Ovary (tissue), 3 donors: ENCODE results near the gene PLPP2.

ENCODE experiments used
- CTCF ChIP-seq, 3 donors: fragments of 450-650 bp in 2 of 3; fragments of 200-600 bp in 1 of 3; IDR thresholded peaks; one replicate each; pipeline versions ENCODE4 v1.5.1 to v1.8.0; 2016 to 2022; ENCODE audit warnings: antibody characterized with exemption in 3 of 3, mild to moderate bottlenecking in 1 of 3
- EP300 ChIP-seq: sonication (generic); formaldehyde crosslinking; IDR thresholded peaks from one replicate; pipeline ENCODE4 v1.6.1; 2017; ENCODE audit warnings: antibody characterized with exemption
- POLR2A ChIP-seq: fragments of 450-650 bp; IDR thresholded peaks from one replicate; pipeline ENCODE4 v1.6.1; 2017; ENCODE audit warnings: antibody characterized with exemption, mild to moderate bottlenecking, moderate library complexity
- donor health status: DM: no; HTN: no; CAD: no.

- TF ChIP-seq CTCF (IDR thresholded peaks at IDR 0.05) (no peak), EP300 (no peak), POLR2A (no peak)
Observed at GRCh38 chr19:273393-273792, 17.8 kb downstream of the PLPP2 start.
